Measurements from ENCODE around the gene AMPH.
A peak's percentile ranks its signal among the peaks of the same experiment; 100 is the strongest.

The AMPH gene

DNA sequence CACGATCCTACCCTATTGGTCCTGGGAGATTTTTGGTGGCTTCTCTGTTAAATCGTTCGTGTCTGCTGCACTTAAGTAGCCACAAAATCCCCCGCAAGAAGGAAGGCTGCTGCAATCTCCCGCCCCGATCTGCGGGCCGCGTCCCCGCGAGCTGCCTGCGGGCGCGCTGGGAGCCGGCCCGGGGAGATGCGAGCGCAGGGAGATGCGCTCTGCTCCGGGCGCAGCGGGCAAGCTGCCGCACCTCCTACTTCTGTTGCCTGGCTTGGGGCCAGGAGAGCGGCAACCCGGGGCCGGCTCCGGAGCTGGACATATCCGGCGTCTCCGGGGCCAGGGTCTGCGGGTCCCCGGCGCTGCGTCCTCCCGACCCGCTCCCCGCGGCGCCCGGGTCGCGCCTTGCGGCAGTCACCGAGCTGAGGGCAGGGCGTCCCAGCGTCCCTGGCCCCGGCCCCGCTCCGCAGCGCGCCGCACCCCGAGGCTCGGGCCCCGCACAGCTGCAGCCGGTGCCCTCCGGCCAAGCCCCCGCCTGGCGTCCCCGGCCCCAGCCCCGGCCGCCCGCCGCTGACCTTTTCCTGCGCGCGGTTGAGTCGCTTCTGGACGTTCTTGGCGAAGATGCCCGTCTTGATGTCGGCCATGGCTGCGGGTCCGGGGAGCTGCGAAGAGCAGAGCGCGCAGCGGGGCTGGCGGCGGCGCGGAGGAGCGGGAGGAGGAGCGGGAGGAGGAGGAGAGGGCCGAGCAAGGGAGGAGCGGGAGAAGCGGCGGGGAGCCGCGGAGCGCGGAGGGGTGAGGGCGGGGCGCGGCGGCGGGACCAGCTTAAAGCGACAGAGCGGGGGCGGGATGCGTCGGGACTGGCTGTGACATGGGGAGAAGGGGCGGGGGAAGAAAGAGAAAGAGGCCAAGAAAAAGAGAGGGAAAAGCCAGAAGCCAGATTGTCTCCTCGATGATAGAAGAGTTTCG lies at the start of gene AMPH:
Gene AMPH (minus strand): TSS at position 654 of the 954 bp plus-strand sequence. CDS start 22 bp downstream, at position 632.
- peaks cover 6 to 13% of the 10 kb centered on the region in 2 experiments for H3K4me1 ChIP-seq (ENCODE audit: control insufficient read depth in 1 of 2, insufficient read depth in 1 of 2, low read depth in 1 of 2, low read length in 1 of 2)
- no peaks in the 10 kb centered on the region for H3K9me3 ChIP-seq
- TF ChIP-seq, protein P1, sequence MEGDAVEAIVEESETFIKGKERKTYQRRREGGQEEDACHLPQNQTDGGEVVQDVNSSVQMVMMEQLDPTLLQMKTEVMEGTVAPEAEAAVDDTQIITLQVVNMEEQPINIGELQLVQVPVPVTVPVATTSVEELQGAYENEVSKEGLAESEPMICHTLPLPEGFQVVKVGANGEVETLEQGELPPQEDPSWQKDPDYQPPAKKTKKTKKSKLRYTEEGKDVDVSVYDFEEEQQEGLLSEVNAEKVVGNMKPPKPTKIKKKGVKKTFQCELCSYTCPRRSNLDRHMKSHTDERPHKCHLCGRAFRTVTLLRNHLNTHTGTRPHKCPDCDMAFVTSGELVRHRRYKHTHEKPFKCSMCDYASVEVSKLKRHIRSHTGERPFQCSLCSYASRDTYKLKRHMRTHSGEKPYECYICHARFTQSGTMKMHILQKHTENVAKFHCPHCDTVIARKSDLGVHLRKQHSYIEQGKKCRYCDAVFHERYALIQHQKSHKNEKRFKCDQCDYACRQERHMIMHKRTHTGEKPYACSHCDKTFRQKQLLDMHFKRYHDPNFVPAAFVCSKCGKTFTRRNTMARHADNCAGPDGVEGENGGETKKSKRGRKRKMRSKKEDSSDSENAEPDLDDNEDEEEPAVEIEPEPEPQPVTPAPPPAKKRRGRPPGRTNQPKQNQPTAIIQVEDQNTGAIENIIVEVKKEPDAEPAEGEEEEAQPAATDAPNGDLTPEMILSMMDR (IDR thresholded peaks at IDR 0.05), result no peak
- H3K27me3 ChIP-seq, result peaks cover 94% of the 10 kb centered on the region
- H3K27ac ChIP-seq, result no peak within 1 kb of the TSS
- H3K4me3 ChIP-seq (ENCODE audit: low read depth in 1 of 2, low read length in 1 of 2), result peak within 1 kb of the TSS; percentile 11 to 12
- no peaks in the 10 kb centered on the region for H3K36me3 ChIP-seq

GRCh38 chr7:38679419-38679818 lies 48.2 kb upstream of the AMPH start:
- H3K4me1 ChIP-seq (ENCODE audit: control insufficient read depth in 1 of 2, insufficient read depth in 1 of 2, low read depth in 1 of 2, low read length in 1 of 2), result peaks cover 0 to 5% of the 10 kb centered on the region in 2 experiments
- H3K36me3 ChIP-seq, result no peaks in the 10 kb centered on the region
- H3K4me3 ChIP-seq (ENCODE audit: low read depth in 1 of 2, low read length in 1 of 2), result no peak overlapping the region
- H3K27me3 ChIP-seq, result no peaks in the 10 kb centered on the region
- H3K27ac ChIP-seq, result no peak overlapping the region
- TF ChIP-seq, protein P1 (IDR thresholded peaks at IDR 0.05), result no peak
- no peaks in the 10 kb centered on the region for H3K9me3 ChIP-seq

GRCh38 chr7:38678698-38679054 lies 47.5 kb upstream of the AMPH start:
- TF ChIP-seq, protein P1 (IDR thresholded peaks at IDR 0.05), result no peak
- no peak overlapping the region for H3K4me3 ChIP-seq (ENCODE audit: low read depth in 1 of 2, low read length in 1 of 2)
- H3K36me3 ChIP-seq, result no peaks in the 10 kb centered on the region
- H3K9me3 ChIP-seq, result no peaks in the 10 kb centered on the region
- H3K27me3 ChIP-seq, result no peaks in the 10 kb centered on the region
- H3K27ac ChIP-seq, result no peak overlapping the region
- peaks cover 5 to 11% of the 10 kb centered on the region in 2 experiments for H3K4me1 ChIP-seq (ENCODE audit: control insufficient read depth in 1 of 2, insufficient read depth in 1 of 2, low read depth in 1 of 2, low read length in 1 of 2)

DNA sequence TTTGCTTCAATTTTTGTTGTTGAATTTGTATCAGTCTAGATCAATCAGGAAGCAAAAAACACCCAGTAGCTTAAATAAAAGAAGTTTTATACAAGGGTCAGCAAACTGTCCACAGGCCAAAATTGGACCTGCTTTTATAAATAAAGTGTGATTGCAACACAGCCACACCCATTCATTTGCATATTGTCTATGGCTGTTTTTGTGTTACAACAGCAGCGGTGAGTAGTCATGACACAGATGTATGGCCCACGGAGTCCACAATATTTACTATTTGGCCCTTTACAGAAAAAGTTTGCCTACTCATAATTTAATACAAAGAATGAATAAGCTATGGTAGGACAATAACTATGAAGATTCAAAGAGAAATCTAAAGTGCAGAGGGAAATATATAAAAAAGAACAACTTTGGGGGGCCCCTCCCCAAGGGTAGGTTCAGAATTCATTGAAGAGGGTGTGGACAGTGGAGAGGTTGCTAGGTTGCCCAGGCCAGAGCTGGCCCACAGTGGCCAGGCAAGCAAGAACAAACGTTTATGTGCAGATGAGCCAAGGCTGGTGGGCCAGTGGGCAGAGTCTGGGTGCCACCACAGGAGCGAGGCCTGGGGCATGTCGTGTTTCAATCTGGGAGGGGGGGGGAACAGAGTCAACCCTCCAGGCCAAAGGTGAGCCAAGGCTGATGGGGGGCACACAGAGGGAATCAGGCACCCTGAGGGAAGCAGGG lies 47.0 kb upstream of the AMPH start:
- TF ChIP-seq, protein P1 (IDR thresholded peaks at IDR 0.05), result no peak
- H3K27ac ChIP-seq, result no peak overlapping the region
- no peaks in the 10 kb centered on the region for H3K27me3 ChIP-seq
- peaks cover 8 to 12% of the 10 kb centered on the region in 2 experiments for H3K4me1 ChIP-seq (ENCODE audit: control insufficient read depth in 1 of 2, insufficient read depth in 1 of 2, low read depth in 1 of 2, low read length in 1 of 2)
- no peak overlapping the region for H3K4me3 ChIP-seq (ENCODE audit: low read depth in 1 of 2, low read length in 1 of 2)
- H3K36me3 ChIP-seq, result no peaks in the 10 kb centered on the region
- no peaks in the 10 kb centered on the region for H3K9me3 ChIP-seq

GRCh38 chr7:38675494-38676106 lies 44.4 kb upstream of the AMPH start:
- Histone ChIP-seq H3K9me3 (no peaks in the 10 kb centered on the region), H3K27ac (no peak overlapping the region), H3K36me3 (no peaks in the 10 kb centered on the region), H3K4me1 (ENCODE audit: control insufficient read depth in 1 of 2, insufficient read depth in 1 of 2, low read depth in 1 of 2, low read length in 1 of 2) (peaks cover 8 to 12% of the 10 kb centered on the region in 2 experiments), H3K4me3 (ENCODE audit: low read depth in 1 of 2, low read length in 1 of 2) (no peak overlapping the region), H3K27me3 (no peaks in the 10 kb centered on the region)
- TF ChIP-seq, protein P1 (IDR thresholded peaks at IDR 0.05), result no peak

Measured in neutrophil (primary cell).